NCI-H446 treated with DMSO at 0.1 percent for 48 hours (cell line): ENCODE data around the gene ST7.

Experiments used
- DNase-seq: peaks from one replicate; lab custom pipeline; 2025; lab: John Stamatoyannopoulos, UW

ST7 gene

GRCh38 chr7:117130262-117130661 is 177.0 kb downstream of the ST7 start:
- no peak for DNase-seq

GRCh38 chr7:117132321-117133120 is 179.2 kb downstream of the ST7 start:
- no peak for DNase-seq

- no peak for DNase-seq
Observed at GRCh38 chr7:117133125-117133524, 179.8 kb downstream of the ST7 start.

- DNase-seq, result no peak
Observed at GRCh38 chr7:117134411-117134810, 181.1 kb downstream of the ST7 start.

- no peak for DNase-seq
Observed at GRCh38 chr7:117134889-117135552, 181.7 kb downstream of the ST7 start.

GRCh38 chr7:117135553-117135891 is 182.2 kb downstream of the ST7 start:
- DNase-seq, result no peak

GRCh38 chr7:117137868-117138267 is 184.6 kb downstream of the ST7 start:
- no peak for DNase-seq

- no peak for DNase-seq
Observed at GRCh38 chr7:117138495-117138894, 185.2 kb downstream of the ST7 start.

GRCh38 chr7:117138981-117139380 is 185.7 kb downstream of the ST7 start:
- no peak for DNase-seq

- DNase-seq, result no peak
Observed at GRCh38 chr7:117139397-117139984, 186.2 kb downstream of the ST7 start.

- DNase-seq, result no peak
Observed at GRCh38 chr7:117140921-117141320, 187.6 kb downstream of the ST7 start.

GRCh38 chr7:117143066-117143465 is 189.8 kb downstream of the ST7 start:
- no peak for DNase-seq

- no peak for DNase-seq
Observed at GRCh38 chr7:117143580-117143979, 190.3 kb downstream of the ST7 start.

- DNase-seq, result no peak
Observed at GRCh38 chr7:117145333-117145732, 192.0 kb downstream of the ST7 start.

- DNase-seq, result no peak
Observed at GRCh38 chr7:117146059-117146458, 192.8 kb downstream of the ST7 start.

- DNase-seq, result no peak
Observed at GRCh38 chr7:117146511-117146910, 193.2 kb downstream of the ST7 start.

- no peak for DNase-seq
Observed at GRCh38 chr7:117148971-117149370, 195.7 kb downstream of the ST7 start.

GRCh38 chr7:117149692-117150091 is 196.4 kb downstream of the ST7 start:
- DNase-seq, result no peak

GRCh38 chr7:117152213-117153007 is 199.1 kb downstream of the ST7 start:
- no peak for DNase-seq

- no peak for DNase-seq
Observed at GRCh38 chr7:117153016-117153545, 199.8 kb downstream of the ST7 start.

- no peak for DNase-seq
Observed at GRCh38 chr7:117154721-117155120, 201.4 kb downstream of the ST7 start.

- DNase-seq, result no peak
Observed at GRCh38 chr7:117155694-117156093, 202.4 kb downstream of the ST7 start.
